GM12872 (cell line): ENCODE measurements around the gene ART3.
A peak's percentile ranks its signal among the peaks of the same experiment; 100 is the strongest.

Experiments
- TF ChIP-seq, protein P1 (sequence below): IDR thresholded peaks from 3 replicates; pipeline ENCODE4 v1.5.1; 2011; ENCODE audit warnings: low read depth, mild to moderate bottlenecking, low read length, moderate library complexity; ENCODE audit not compliant: insufficient read depth

The ART3 gene

DNA sequence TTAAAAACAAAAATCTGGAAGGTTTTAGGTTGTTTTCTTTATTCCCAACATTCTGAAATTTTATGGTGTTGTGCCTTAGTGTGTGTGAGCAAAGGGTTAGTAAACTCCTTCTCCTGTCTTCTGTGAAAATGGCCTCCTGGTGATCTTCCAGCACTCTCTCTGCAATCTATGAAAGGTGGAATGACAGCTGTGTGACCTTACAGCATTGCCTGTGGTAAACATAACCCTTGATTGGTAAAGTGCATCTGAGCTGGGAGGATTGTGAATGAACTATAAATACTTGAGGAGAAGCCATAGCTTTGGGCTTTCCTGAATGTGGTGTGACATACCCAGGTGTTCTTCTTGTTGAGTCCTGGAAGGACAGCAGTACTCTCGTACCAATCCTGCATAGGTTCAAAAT lies 10.0 kb downstream of the ART3 start:
- TF ChIP-seq, protein P1, sequence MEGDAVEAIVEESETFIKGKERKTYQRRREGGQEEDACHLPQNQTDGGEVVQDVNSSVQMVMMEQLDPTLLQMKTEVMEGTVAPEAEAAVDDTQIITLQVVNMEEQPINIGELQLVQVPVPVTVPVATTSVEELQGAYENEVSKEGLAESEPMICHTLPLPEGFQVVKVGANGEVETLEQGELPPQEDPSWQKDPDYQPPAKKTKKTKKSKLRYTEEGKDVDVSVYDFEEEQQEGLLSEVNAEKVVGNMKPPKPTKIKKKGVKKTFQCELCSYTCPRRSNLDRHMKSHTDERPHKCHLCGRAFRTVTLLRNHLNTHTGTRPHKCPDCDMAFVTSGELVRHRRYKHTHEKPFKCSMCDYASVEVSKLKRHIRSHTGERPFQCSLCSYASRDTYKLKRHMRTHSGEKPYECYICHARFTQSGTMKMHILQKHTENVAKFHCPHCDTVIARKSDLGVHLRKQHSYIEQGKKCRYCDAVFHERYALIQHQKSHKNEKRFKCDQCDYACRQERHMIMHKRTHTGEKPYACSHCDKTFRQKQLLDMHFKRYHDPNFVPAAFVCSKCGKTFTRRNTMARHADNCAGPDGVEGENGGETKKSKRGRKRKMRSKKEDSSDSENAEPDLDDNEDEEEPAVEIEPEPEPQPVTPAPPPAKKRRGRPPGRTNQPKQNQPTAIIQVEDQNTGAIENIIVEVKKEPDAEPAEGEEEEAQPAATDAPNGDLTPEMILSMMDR = no peak

DNA sequence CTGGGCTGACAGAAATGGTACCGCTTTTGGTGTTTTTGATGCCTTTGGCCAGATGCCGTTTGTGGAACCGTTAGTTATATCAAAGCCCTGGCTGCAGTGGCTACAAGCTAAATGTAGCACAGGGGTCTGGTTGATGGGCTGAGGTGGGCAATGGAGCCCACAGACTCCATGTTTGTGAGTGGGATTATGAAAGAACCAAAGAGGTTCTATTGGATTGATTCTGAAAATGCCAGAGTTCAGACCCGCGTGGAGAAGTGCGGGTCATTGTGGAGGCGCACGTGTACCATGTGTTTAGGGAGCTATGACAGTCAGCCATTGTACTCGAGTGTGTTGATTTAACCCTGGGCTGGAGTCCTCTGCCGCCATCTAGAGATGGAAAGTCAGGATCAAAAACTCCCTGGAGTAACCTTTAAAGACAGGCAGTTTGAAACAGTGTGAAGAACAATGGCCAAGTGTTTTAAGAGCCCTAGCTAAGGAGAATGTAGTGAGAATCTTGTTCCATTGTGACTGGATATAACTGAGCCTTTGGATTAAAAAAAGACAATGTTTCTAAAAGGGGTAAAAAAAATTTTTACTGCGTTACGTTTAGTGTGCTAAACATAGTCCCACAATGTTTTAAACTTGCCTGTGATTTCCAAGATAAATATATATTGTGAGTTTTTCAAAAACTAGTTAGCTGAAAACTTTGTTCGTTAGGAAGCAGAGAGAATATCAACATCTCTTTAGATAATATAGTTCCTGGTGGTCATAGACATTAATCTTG lies 12.7 kb downstream of the ART3 start:
- TF ChIP-seq, protein P1 = peak; percentile 19; the same call in 1 of the 3 replicates

DNA sequence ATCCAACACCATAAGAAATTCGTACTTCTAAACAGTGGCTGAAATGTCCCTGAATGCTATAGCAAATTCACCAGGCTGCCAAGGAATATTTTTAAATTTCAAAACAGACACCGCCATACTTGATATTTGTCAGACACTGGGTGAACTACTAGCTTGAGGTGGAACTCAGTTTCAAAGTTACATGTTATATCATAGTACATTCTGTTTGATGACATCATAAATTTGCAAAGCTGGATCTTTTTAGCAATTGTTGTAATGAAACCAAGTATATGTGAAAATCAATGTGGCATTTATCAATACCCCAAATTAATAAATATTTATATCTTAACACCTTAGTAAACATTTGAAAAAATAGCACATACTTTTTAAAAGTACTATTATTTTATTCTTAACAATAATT lies 14.2 kb downstream of the ART3 start:
- TF ChIP-seq, protein P1 = no peak

DNA sequence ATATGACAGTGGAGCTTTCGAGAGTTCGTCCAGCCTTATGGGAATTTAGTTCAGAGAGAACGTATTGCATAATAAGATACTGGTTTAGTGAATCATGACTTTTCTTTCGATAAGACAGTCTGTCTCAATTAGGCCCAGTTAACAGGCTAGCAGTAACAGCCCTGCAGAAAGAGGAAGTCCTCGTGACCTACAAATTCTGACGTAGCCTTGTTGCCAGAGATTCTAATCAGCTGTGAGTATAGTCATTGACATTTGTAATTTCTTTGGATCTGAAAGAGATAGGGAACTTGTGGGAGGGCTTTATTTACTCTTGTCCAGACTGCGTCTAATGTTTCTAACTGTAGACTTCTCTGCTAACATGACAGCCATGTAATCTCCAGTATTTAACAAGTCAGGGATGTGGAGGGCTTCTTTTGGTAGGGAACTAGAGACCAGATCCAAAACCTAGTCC lies 15.8 kb downstream of the ART3 start:
- TF ChIP-seq, protein P1 = no peak

DNA sequence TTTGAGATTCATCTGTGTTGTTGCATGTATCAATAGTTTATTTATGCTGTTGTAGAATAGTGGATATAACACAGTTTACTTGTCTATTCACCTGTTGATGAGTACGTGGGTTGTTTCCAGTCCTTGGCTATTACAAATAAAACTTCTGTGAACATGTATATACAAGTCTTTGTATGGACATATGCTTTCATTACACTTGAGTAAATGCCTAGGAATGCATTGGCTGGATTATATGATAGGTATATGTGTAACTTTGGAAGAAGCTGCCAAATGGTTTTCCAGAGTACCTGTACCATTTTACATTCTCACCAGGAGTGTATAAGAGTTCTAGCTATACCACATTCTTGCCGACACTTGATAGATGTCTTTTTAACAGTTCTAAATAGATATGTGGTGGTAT lies 16.5 kb downstream of the ART3 start:
- TF ChIP-seq, protein P1 = no peak

DNA sequence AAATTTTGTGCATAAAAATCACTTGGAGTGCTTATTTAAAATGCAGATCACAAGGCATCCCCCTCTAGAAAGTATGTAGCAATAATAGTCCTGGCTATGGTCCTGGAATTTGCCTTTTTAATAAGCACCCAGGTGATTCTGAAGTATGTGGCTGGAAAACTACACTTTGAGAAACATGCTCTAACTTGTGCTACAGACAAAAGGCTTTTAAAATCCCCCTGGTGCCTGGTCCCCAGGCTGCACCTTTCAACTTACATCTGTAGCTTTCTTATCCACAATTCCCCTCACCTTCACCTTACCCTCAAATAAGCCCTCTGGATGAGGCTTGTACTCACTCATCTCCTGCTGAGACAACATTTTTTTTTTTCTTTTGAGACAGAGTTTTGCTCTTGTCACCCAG lies 21.1 kb downstream of the ART3 start:
- TF ChIP-seq, protein P1 = no peak

DNA sequence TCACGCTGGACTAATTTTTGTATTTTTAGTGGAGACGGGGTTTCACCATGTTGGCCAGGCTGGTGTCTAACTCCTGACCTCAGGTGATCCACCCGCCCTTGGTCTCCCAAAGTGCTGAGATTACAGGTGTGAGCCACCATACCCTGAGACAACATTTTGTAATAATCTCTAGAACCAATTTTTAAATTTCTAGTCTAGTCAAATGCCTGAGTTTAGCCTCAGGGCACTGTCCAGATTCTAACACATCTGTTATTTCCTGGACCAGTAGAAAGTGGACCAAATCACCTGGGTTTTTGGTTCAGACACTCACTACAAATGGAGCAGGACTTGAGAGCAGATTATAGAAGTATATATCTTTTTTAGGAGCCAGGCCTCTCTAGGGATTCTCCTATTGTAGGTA lies 21.6 kb downstream of the ART3 start:
- TF ChIP-seq, protein P1 = no peak
